GM20431 (cell line): ENCODE results near the gene UBE2U.
"Not testable (repeated sequence)": the region's sequence is repeated elsewhere in the genome, so short reads cannot be mapped to it uniquely, and the experiment has no call there.

Experiments used
- in situ Hi-C: fragments of 300-500 bp; cut with MseI, MboI; formaldehyde crosslinking; loops from one replicate; pipeline ENCODE4 v1.15.0; 2020; ENCODE audit warnings: low sequenced_read_pairs; ENCODE audit not compliant: unreplicated experiment

Gene UBE2U

DNA sequence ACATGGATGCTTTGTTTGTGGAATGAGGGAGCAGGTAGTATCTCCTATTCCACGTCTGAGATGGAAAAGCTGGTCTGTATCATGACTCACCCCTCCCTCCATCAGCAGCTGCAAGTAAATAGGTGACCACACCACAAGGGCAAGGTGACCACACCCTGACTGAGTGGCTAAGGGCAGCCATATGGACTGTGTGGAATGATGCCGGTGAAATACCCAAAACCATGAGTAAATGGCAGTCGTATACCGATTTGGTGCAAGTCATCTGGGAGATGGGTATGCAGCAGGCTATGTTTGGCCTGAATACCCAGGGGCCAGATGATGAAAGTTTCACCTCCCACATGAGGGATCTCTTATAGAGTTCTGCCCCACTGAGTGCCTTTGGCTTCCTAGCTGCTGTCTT, 15.8 kb upstream of the UBE2U start:
- in situ Hi-C loops: no loop called here

DNA sequence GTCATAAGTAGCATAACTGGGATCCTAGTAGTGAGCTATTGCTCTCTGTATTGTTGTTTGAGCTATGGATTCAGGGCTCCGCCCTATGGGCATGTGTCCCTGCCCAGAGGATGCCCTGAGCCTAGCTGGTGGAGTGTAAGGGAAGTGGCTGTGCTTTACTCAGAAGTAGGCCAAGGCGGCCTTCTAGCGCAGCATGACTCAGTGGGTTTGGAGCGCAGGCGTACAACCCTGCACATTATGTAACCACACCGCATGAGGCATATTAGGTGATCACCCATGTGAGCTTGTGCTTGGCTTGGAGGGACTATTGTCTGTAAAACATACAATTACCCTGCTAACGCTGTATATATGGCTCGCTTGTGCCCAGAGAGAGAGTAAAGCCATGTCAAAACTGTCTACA, 11.1 kb upstream of the UBE2U start:
- in situ Hi-C loops: no loop called here

DNA sequence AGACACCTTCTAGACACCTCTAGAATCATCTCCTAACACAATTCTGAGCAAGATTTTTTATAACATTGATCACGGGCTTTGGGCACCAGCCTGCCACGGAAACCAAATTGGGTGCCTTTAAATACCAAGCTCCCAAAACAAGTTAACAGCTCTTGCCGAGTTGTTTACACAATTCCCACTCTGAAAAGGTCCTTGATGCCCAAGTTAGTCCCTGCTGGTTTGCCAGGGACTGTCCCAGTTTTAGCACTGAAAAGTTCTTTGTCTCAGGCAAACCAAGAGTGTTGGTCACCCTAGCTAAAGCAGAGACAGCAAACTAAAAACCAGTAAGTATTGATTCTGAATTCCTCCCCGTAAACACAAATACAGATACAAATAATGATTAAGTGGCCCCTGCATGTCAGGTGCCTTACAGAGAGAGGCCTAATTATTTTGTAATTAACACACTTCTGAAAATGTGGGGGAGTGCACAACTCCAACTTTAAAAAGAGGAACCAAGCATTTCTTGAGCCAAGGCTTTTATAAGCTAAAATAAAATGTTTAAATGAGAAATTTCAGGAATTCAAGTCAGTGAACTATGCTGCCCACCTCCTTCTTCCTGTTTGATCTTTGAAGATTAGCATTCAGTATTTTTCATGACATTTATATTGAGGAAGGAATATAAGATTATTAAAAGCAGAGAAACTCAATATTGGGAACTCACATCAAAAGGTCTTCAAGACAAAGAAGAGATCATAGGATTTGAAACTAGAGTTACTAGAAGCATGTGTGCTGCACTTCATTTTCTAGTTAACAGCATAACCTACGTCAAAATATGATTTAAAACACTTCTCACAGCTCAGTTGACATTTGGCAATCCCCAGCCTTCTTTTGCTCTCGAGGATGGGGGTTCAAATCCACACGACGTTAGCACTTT, 9.0 kb upstream of the UBE2U start:
- in situ Hi-C loops: no loop called here

DNA sequence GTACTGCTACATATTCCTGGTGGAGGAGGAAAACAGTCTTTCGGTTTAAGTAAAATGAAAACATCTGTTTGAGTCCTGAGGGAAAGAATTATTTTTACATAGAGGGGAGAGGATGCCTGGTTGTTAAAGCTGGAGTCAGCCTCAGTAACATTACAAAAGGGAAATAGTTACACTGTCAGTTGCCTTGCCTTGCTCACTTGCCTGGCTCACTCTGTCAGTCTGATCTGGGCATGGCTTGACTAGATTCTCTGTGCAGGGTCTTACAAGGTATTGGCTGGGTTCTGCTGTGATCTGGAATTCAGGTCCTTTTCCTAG, 8.4 kb upstream of the UBE2U start:
- in situ Hi-C loops: no loop called here

DNA sequence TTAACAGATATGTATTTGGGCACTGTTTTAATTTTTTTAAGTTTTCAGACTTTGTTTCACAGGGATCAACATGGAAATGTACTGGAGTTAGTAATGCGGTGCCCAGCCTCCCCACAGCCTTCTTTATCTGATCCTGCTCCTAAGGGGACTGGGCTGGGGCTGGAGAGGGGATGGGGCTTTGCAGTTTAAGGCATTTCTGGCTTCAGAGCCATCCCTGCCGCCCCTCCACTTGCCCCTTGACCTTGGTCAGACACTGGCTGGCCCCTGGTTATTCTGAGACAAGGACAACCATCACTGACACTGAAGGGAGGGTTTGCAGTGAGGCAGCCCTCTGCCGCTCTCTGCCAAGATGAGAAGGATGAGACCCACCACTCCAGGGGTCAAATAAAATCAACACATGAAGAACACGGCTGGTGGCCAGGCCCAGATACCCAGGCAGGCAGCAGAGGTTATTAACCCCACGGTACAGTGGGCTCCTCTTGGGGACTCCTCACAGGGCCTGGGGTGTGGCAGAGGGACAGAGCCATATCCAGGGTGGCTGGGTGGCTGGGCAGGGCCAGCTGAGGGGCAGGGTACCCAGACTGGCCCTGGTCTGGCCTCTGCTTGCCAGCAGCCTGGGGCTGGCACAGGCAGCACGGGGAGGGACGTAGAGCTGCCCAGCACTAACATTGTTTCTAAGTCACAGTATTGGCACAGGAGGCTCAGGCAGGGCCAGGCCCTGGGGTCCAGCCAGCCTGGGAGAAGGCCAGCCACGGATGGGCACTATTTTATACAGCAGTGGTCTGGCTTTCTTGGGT, 7.2 kb upstream of the UBE2U start:
- in situ Hi-C loops: no loop called here

DNA sequence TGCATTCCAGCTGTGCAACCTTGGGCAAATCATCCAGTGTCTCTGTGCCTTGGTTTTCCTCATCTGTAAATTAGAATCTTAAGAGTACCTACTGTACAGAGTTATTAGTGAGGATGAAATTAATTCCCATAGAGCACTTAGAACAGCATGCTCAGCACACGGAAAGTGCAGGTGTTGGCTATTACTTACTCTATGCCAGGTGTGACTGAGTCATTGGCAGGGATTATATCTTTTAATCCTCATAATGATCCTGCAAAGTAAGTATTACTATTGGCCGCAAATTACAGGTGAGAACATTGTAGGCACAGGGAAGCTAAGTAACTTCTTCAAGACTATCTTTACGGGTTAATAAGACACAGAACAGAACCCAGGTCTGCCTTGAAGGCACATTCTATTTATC, 6.3 kb upstream of the UBE2U start:
- in situ Hi-C loops: no loop called here

- in situ Hi-C loops: no loop called here
Observed at GRCh38 chr1:64199154-64199553, 4.3 kb upstream of the UBE2U start.

DNA sequence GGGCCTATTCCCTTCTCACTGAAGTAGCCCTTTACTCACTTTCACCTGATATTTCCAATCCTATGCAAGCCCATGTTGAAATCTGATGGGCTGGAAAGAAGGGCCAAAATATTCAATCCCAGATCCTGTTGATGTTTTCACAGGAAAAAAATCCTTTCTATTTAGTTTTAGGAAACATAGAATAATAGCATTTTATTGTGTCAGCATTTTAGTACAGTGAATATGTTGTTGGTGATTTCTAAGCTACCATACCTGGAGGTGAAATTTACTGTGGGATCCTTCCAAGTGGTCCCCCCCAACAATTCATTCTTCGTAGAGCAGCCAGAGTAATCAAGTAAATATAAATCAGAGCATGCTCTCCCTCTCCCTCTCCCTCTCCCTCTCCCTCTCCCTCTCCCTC, 3.4 kb upstream of the UBE2U start:
- in situ Hi-C loops: no loop called here

GRCh38 chr1:64209221-64209620, 5.8 kb downstream of the UBE2U start:
- in situ Hi-C loops: no loop called here

DNA sequence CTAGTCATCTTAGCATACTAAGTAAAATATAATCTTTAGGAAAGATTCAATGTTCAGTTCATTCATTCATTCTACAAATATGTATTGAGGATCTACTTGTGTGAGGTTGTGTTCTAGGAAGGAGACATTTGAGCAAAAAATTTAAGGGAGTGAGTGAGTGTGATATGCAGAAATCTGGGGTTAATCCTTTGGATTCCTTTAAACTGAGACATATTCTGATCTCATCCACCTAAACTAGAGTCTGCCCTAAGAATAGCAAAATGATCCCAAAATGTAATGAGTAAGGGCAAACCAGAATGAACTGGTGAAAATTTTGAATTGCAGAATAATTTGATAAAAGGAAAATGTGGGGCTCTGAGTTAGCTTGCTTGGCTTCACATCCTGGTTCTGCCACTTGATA, 8.6 kb downstream of the UBE2U start:
- in situ Hi-C loops: no loop called here

- in situ Hi-C loops: no loop called here
Observed at GRCh38 chr1:64215576-64215975, 12.2 kb downstream of the UBE2U start.

GRCh38 chr1:64220241-64220640, 16.8 kb downstream of the UBE2U start:
- in situ Hi-C loops: no loop called here

DNA sequence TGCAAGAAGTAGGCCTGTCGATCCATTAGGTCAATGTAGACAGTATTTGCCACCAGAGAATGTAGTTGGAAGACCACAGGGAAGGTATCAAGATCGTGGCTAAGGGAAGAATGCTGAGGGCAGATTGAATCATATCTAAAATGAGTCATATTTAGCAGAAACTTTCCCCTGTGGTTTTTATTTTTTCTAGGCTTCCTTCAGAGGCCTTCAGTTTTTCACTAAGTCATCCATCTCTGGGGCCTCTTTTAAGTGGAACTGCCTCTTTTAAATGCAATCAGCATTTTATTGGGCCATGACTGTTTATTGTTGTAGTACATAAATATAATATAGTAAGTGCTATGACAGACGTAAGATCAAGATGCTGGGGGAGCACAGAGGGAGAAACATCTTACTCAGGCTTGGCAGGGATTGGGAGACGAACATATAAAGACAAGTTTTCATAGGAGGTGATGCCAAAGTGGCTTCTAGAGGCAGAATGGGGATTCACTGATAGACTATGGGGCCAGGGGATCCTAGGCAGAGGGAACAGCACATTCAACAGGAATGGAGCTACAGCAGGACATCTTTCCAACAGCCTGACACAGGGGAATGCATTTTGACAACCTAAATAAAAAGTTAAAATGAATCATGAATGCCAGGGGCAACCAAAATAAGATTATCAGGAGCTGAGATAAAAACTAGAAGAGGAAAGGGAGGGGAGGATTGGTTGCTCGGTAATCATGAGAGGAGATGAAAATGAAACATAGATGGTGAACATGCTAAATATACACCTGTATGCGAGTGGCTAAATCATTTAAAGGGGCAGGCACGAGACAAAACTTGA, 20.1 kb downstream of the UBE2U start:
- in situ Hi-C loops: no loop called here

- in situ Hi-C loops: not testable (repeated sequence)
Observed at GRCh38 chr1:64224236-64224635, 20.8 kb downstream of the UBE2U start.

GRCh38 chr1:64228167-64228957, 24.9 kb downstream of the UBE2U start:
- in situ Hi-C loops: no loop called here

DNA sequence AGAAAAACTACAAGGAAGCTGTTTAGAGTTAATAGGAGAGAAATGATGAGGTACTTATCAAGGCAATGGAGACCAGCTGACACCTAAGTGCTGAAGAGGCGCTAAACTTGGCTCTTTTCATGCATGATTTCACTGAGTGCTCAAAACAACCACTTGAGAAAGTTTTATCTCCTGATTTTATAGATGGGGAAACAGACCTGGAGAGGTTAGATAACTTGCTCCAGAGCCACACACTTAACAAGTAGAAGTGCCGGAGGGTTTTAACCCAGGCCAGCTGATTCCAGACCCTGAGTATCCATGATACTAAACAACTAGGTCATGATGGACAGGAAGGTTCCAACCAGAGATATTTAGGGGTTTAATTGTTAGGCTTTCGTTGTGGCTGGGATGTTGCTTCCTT, 25.9 kb downstream of the UBE2U start:
- in situ Hi-C loops: no loop called here

DNA sequence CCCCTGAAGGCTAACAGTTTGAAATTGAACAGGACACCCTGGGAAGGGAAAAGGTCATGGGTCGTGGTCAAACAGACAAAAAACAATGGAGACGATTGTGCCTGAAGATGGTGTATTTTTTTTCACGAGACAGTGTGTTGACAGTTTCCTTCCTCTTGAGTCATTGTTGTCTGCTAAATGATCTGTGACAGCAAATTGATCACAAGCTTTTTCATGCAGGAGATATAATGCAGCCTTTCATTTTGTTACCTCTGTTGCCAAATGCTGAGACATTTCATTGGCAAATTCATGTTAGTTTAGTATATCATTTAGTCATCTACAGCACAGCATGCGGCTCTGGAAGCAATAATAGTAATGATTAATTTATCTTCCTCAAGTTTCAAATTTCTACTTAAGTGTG, 27.7 kb downstream of the UBE2U start:
- in situ Hi-C loops: no loop called here

DNA sequence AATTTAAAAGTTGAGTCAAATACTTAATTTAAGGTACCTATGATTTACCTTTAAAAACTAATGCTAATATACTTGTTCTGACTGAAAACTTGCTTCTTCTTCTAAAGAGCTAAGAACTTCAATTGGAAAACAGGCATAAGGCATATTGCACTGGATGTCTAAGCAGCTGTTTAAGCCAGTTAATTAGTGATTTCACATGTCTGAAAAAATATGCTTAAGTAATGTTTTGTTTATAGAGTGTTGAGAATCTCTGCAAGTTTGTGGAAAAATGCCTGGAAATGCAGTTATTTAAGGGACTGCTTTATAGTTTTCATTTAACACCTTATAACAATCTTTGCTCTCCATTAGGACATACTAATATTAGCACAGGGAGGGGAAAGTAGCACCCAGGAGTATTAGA, 28.2 kb downstream of the UBE2U start:
- in situ Hi-C loops: no loop called here

- in situ Hi-C loops: no loop called here
Observed at GRCh38 chr1:64234714-64235113, 31.3 kb downstream of the UBE2U start.

DNA sequence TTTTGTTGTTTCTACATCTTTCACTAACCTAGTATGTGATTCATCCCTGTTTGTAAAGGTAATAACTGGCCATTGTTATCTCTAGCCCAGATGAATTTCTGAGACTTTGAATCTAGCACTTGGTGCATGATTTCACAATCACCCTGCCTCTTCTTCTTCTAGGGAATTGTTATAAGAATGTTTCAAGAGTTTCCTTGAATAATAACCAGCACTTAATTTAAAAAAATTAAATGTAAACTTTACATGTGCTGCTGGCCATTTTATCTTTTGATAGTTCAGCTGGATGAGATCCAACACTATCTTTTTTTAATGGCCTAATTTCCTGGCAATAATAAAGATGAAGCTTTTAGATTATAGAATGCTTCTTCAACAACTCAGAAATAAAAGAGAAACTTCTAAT, 31.8 kb downstream of the UBE2U start:
- in situ Hi-C loops: no loop called here
